MCF 10A (cell line): ENCODE data around the gene OSCAR. TPM values are rescaled to one million over a fixed set of nuclear protein-coding genes. Genes with fewer than 3 reads are reported as not detected.

Source experiments
- BruUV-seq: library from RNA; stranded (reverse); fragments of 400-500 nt; replicated peaks from 2 replicates; lab custom pipeline; 2021; lab: Mats Ljungman, UMichigan
- CTCF ChIA-PET: fragments of 300-600 bp; sonication (Branson Sonifier 250); formaldehyde crosslinking; extraction: SDS; loops from one replicate; lab custom pipeline; 2021; ENCODE audit warnings: antibody characterized with exemption, inconsistent platforms; lab: Yijun Ruan, JAX
- POLR2A ChIA-PET: fragments of 300-600, 350-650 bp; sonication (Branson Sonifier 250); formaldehyde crosslinking; extraction: SDS; loops from one replicate; lab custom pipeline; 2020; ENCODE audit warnings: antibody characterized with exemption, inconsistent platforms; lab: Yijun Ruan, JAX
- DNase-seq: peaks from one replicate; pipeline ENCODE4 v3.0.0-alpha.2; 2018; ENCODE audit not compliant: unreplicated experiment
- H3K27ac Mint-ChIP-seq: one replicate; pipeline ENCODE4 v1.8.0; 2022; ENCODE audit warnings: mild to moderate bottlenecking, low read depth, mixed read lengths; ENCODE audit not compliant: unreplicated experiment
- H3K27me3 Mint-ChIP-seq: one replicate; pipeline ENCODE4 v1.8.0; 2022; ENCODE audit warnings: mixed read lengths; ENCODE audit not compliant: insufficient read depth, unreplicated experiment
- H3K36me3 Mint-ChIP-seq: one replicate; pipeline ENCODE4 v1.8.0; 2022; ENCODE audit warnings: mild to moderate bottlenecking, moderate library complexity, mixed read lengths; ENCODE audit not compliant: insufficient read depth, unreplicated experiment
- H3K4me1 Mint-ChIP-seq: one replicate; pipeline ENCODE4 v1.8.0; 2022; ENCODE audit warnings: mixed read lengths; ENCODE audit not compliant: insufficient read depth, unreplicated experiment
- H3K4me3 Mint-ChIP-seq: one replicate; pipeline ENCODE4 v1.8.0; 2022; ENCODE audit warnings: mild to moderate bottlenecking, moderate library complexity, mixed read lengths; ENCODE audit not compliant: unreplicated experiment
- H3K9me3 Mint-ChIP-seq: one replicate; pipeline ENCODE4 v1.8.0; 2022; ENCODE audit warnings: mixed read lengths; ENCODE audit not compliant: unreplicated experiment
- CTCF ChIP-seq: fragments of 200-600 bp; IDR thresholded peaks from one replicate; pipeline ENCODE4 v1.8.0; 2022; ENCODE audit warnings: antibody characterized with exemption, mild to moderate bottlenecking; ENCODE audit not compliant: unreplicated experiment
- intact Hi-C: fragments of 100-400 bp; cut with micrococcal nuclease; formaldehyde crosslinking; loops from 2 replicates; pipeline ENCODE4 v1.14.1; 2022
- total RNA-seq: library from RNA; stranded (reverse); gene quantifications from 2 replicates; pipeline ENCODE4 v1.2.3, GENCODE V29; 2022

OSCAR gene
- total RNA-seq, 1 experiment from 2014 or later, result 2.9 TPM

GRCh38 chr19:54129617-54129996 is 29.0 kb upstream of the OSCAR start:
- ChIA-PET POLR2A (interaction anchor here (0.6 kb wide), 1 partner anchor 22 kb away, joined by 4 read pairs; no protein-coding TSS in a partner anchor), CTCF (interaction anchor here (0.5 to 0.7 kb wide), 2 partner anchors 13 to 187 kb away, joined by 3 to 4 read pairs; no protein-coding TSS in a partner anchor)
- Mint-ChIP-seq H3K4me3 (no peak overlapping the region), H3K36me3 (peaks cover 52% of the 10 kb centered on the region), H3K9me3 (no peaks in the 10 kb centered on the region), H3K27me3 (no peaks in the 10 kb centered on the region), H3K27ac (no peak overlapping the region), H3K4me1 (no peaks in the 10 kb centered on the region)
- DNase-seq, result no peak
- no peak for TF ChIP-seq CTCF
- BruUV-seq, result no TSS peak
- intact Hi-C loops, result no loop called here

GRCh38 chr19:54128796-54129616 is 28.4 kb upstream of the OSCAR start:
- ChIA-PET CTCF (no interaction called here), POLR2A (no interaction called here)
- no TSS peak for BruUV-seq
- H3K4me3 Mint-ChIP-seq, result no peak overlapping the region
- H3K27me3 Mint-ChIP-seq, result no peaks in the 10 kb centered on the region
- DNase-seq, result no peak
- no peaks in the 10 kb centered on the region for H3K9me3 Mint-ChIP-seq
- peaks cover 52% of the 10 kb centered on the region for H3K36me3 Mint-ChIP-seq
- no peak for TF ChIP-seq CTCF
- no peaks in the 10 kb centered on the region for H3K4me1 Mint-ChIP-seq
- intact Hi-C loops, result no loop called here
- H3K27ac Mint-ChIP-seq, result no peak overlapping the region

GRCh38 chr19:54128441-54128725 is 27.8 kb upstream of the OSCAR start:
- ChIA-PET CTCF (no interaction called here), POLR2A (no interaction called here)
- no peak for TF ChIP-seq CTCF
- no peak overlapping the region for H3K27ac Mint-ChIP-seq
- H3K4me3 Mint-ChIP-seq, result no peak overlapping the region
- BruUV-seq, result no TSS peak
- no peaks in the 10 kb centered on the region for H3K9me3 Mint-ChIP-seq
- H3K4me1 Mint-ChIP-seq, result no peaks in the 10 kb centered on the region
- peaks cover 52% of the 10 kb centered on the region for H3K36me3 Mint-ChIP-seq
- no peaks in the 10 kb centered on the region for H3K27me3 Mint-ChIP-seq
- intact Hi-C loops, result no loop called here
- DNase-seq, result no peak

- Mint-ChIP-seq H3K4me3 (no peak overlapping the region), H3K9me3 (no peaks in the 10 kb centered on the region), H3K27me3 (no peaks in the 10 kb centered on the region), H3K27ac (no peak overlapping the region), H3K36me3 (peaks cover 50% of the 10 kb centered on the region), H3K4me1 (no peaks in the 10 kb centered on the region)
- no TSS peak for BruUV-seq
- no peak for DNase-seq
- ChIA-PET POLR2A (no interaction called here), CTCF (no interaction called here)
- no peak for TF ChIP-seq CTCF
- intact Hi-C loops, result no loop called here
Observed at GRCh38 chr19:54127688-54128440, 27.3 kb upstream of the OSCAR start.
